Ishikawa (cell line): ENCODE measurements around the gene RAPGEF6.

ENCODE experiments used
- CEBPB ChIP-seq: IDR thresholded peaks from 2 replicates; pipeline ENCODE4 v1.6.1; 2012
- CREB1 ChIP-seq: IDR thresholded peaks from 2 replicates; pipeline ENCODE4 v1.6.1; 2012; ENCODE audit warnings: low read depth
- EGR1 ChIP-seq: IDR thresholded peaks from 2 replicates; pipeline ENCODE4 v1.6.1; 2012
- EP300 ChIP-seq: IDR thresholded peaks from 2 replicates; pipeline ENCODE4 v1.6.1; 2012; ENCODE audit warnings: borderline replicate concordance
- FOXM1 ChIP-seq: IDR thresholded peaks from 2 replicates; pipeline ENCODE4 v1.6.1; 2012; ENCODE audit warnings: low read depth, borderline replicate concordance
- NFIC ChIP-seq: IDR thresholded peaks from 2 replicates; pipeline ENCODE4 v1.6.1; 2012
- RAD21 ChIP-seq: IDR thresholded peaks from 2 replicates; pipeline ENCODE4 v1.6.1; 2012; ENCODE audit warnings: low read depth
- REST ChIP-seq: IDR thresholded peaks from 2 replicates; pipeline ENCODE4 v1.6.1; 2012; ENCODE audit warnings: low read depth, mild to moderate bottlenecking
- TAF1 ChIP-seq: IDR thresholded peaks from 2 replicates; pipeline ENCODE4 v1.6.1; 2012; ENCODE audit warnings: low read depth, mild to moderate bottlenecking
- TCF12 ChIP-seq: IDR thresholded peaks from 2 replicates; pipeline ENCODE4 v1.6.1; 2012; ENCODE audit warnings: low read depth
- TEAD4 ChIP-seq: IDR thresholded peaks from 2 replicates; pipeline ENCODE4 v1.6.1; 2012
- YY1 ChIP-seq: IDR thresholded peaks from 2 replicates; pipeline ENCODE4 v1.6.1; 2012; ENCODE audit warnings: low read depth
- ZBTB7A ChIP-seq: IDR thresholded peaks from 2 replicates; pipeline ENCODE4 v1.6.1; 2012; ENCODE audit warnings: low read depth
- TF ChIP-seq, protein P1 (sequence below): IDR thresholded peaks from 2 replicates; pipeline ENCODE4 v1.6.1; 2012
- TF ChIP-seq, protein P2 (sequence below): IDR thresholded peaks from 2 replicates; pipeline ENCODE4 v1.6.1; 2012

Gene RAPGEF6

DNA sequence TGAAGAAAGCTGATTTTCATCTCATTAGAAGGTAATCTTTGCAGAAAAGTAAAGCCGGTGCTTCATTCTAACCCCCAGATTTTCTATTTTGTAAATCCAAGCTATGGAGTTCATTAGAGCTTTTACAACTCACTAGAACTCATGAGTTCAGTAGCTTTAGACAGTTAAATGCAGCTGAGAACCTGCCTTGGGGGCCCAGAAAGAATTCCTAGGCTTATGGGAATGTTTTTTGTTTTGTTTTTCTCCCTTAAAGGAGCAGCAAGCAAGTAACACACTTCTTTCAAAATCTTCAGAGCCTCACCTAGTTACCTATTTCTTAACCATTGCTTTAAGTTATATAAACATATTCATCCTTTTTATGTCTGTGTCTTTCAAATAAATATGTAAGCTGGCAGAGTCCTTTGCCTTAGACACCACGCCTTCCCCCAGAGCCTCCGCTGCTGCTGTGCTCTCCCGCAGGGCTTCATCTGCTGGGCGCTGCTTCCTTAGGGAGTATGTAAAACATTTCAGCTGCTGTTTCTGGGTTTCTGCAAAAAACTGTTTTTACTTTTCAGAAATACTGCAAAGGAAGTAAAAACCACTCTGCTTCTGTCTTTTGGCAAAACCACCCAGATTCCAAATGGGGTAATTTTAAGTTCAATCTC is 238.3 kb downstream of the RAPGEF6 start:
- TF ChIP-seq CEBPB (no peak), NFIC (no peak), ZBTB7A (no peak), TCF12 (no peak), EP300 (no peak), TAF1 (no peak), FOXM1 (no peak), CREB1 (no peak), EGR1 (no peak), TEAD4 (no peak), YY1 (no peak), RAD21 (no peak), REST (no peak)
- TF ChIP-seq, protein P1, sequence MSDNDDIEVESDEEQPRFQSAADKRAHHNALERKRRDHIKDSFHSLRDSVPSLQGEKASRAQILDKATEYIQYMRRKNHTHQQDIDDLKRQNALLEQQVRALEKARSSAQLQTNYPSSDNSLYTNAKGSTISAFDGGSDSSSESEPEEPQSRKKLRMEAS, result no peak
- TF ChIP-seq, protein P2, sequence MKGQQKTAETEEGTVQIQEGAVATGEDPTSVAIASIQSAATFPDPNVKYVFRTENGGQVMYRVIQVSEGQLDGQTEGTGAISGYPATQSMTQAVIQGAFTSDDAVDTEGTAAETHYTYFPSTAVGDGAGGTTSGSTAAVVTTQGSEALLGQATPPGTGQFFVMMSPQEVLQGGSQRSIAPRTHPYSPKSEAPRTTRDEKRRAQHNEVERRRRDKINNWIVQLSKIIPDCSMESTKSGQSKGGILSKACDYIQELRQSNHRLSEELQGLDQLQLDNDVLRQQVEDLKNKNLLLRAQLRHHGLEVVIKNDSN, result no peak

DNA sequence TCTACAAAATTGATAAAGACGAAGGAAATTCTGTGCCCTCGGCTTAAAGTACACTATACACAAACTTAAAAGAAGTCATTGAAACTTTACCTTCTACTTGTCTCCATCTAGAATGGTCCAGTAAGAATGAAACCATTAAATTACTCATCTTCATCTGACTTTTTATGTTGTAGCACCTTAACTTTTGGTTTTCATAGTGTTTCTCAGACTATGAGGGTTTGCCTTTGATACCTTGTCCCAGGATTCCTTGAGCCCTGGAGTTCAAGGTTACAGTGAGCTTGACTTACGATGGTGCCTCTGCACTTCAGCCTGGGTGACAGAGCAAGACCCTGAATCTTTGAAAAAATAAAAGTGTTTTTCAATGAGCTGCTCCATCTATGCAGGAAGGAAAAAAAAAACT is 239.0 kb downstream of the RAPGEF6 start:
- TF ChIP-seq TEAD4, result no peak
- no peak for TF ChIP-seq TAF1
- TF ChIP-seq ZBTB7A, result no peak
- no peak for TF ChIP-seq CEBPB
- no peak for TF ChIP-seq NFIC
- TF ChIP-seq, protein P2, result no peak
- TF ChIP-seq EGR1, result no peak
- TF ChIP-seq RAD21, result no peak
- no peak for TF ChIP-seq REST
- TF ChIP-seq TCF12, result no peak
- TF ChIP-seq EP300, result no peak
- TF ChIP-seq, protein P1, result no peak

DNA sequence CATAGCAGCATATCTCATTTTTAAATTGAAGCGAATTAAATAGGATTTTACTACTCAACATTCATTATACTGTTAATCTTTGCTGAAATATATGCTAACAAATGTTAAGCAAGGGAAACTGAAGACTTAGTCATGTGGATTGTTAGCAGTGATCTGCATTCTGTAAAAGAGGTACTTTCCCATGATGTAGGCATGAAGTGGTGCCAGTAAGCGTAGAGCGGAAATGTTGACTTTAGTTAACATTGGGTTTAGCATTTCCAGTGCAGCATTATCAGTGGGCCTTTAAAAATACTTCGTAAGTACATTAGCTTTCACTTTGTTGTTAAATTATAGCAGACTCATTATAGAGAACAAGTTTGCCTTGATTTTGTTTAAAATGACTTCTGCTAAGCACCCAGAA is 240.9 kb downstream of the RAPGEF6 start:
- no peak for TF ChIP-seq EGR1
- no peak for TF ChIP-seq YY1
- TF ChIP-seq FOXM1, result no peak
- no peak for TF ChIP-seq EP300
- TF ChIP-seq NFIC, result no peak
- TF ChIP-seq REST, result no peak
- no peak for TF ChIP-seq CEBPB
- no peak for TF ChIP-seq TEAD4
- TF ChIP-seq, protein P2, result no peak
- TF ChIP-seq, protein P1, result no peak
- no peak for TF ChIP-seq CREB1
- no peak for TF ChIP-seq RAD21
- no peak for TF ChIP-seq ZBTB7A

DNA sequence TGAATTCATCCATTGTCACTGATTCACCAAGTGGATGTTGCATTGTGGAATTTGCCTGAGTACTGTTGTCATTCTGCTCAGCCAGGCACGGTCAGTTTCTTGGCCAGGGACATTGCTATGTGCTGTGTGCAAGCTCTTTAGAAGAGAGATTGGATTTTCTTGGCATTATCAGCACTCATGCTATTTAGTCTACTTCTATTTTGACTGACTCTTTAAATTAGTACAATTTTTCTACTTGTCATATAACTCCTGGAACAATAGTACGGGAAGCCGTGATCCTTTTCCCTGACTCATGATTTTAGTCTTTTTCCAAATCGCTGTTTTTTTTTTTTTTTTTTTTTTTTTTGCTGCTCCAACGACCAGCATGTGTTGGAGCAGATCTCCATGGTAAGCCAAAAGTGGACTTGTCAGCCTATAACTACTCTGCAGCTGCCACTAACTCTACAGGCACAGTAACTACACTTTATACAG is 241.5 kb downstream of the RAPGEF6 start:
- TF ChIP-seq, protein P2, result no peak
- no peak for TF ChIP-seq CREB1
- no peak for TF ChIP-seq CEBPB
- TF ChIP-seq FOXM1, result no peak
- no peak for TF ChIP-seq ZBTB7A
- no peak for TF ChIP-seq REST
- no peak for TF ChIP-seq EGR1
- TF ChIP-seq EP300, result no peak
- no peak for TF ChIP-seq YY1
- TF ChIP-seq, protein P1, result no peak
- TF ChIP-seq TEAD4, result no peak
- TF ChIP-seq TAF1, result no peak
- no peak for TF ChIP-seq TCF12
- no peak for TF ChIP-seq NFIC
- no peak for TF ChIP-seq RAD21
